ENCODE measurements around the gene RNF186.

Gene RNF186

DNA sequence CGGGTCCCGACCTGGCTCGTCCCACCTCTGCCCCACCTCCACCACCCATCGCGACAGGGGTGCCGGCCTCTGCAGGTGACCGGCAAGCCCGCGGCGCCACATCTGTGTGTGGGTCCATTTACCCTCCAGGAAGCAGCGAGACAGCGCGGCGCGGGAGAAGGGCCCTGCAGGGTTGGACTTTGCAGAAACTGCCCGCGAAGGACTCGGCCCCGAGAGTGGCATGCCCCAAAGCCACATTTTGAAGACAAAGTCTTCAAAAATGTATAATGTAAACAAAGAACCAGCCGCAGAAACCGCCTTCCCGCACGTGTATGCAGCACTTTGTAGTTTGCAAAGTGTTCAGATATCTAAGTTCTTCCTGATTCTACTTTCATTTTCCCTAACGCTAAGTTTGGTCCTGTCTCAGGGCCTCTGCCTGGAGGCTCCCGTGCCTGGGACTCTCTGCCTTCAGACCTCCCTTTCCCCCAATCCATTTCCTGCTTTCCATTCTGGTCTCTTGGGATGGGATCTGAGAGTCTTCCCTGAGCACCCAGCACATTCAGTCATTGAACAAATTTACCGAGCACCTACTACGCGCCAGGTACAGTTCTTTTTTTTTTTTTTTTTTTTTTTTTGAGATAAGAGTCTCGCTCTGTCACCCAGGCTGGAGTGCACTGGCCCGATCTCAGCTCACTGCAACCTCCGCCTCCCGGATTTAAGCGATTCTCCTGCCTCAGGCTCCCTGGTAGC is 14.8 kb downstream of the RNF186 start (continued):
- TF ChIP-seq, protein P1, sequence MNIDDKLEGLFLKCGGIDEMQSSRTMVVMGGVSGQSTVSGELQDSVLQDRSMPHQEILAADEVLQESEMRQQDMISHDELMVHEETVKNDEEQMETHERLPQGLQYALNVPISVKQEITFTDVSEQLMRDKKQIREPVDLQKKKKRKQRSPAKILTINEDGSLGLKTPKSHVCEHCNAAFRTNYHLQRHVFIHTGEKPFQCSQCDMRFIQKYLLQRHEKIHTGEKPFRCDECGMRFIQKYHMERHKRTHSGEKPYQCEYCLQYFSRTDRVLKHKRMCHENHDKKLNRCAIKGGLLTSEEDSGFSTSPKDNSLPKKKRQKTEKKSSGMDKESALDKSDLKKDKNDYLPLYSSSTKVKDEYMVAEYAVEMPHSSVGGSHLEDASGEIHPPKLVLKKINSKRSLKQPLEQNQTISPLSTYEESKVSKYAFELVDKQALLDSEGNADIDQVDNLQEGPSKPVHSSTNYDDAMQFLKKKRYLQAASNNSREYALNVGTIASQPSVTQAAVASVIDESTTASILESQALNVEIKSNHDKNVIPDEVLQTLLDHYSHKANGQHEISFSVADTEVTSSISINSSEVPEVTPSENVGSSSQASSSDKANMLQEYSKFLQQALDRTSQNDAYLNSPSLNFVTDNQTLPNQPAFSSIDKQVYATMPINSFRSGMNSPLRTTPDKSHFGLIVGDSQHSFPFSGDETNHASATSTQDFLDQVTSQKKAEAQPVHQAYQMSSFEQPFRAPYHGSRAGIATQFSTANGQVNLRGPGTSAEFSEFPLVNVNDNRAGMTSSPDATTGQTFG (tag by site-specific recombination; IDR thresholded peaks at IDR 0.05; ENCODE audit: borderline replicate concordance) = no peak
- TF ChIP-seq ZNF791 (tag by site-specific recombination; IDR thresholded peaks at IDR 0.05) (no peak), ZNF433 (tag by site-specific recombination; IDR thresholded peaks at IDR 0.05; ENCODE audit: low read depth) (no peak), ZNF514 (tag by site-specific recombination; IDR thresholded peaks at IDR 0.05) (no peak), ZNF302 (tag by site-specific recombination; IDR thresholded peaks at IDR 0.05; ENCODE audit: low read depth) (no peak), ZNF2 (tag by site-specific recombination; IDR thresholded peaks at IDR 0.05) (0 out of 2 replicates have a peak, but pooled peaks have one; percentile 31), ZSCAN23 (tag by site-specific recombination; IDR thresholded peaks at IDR 0.05) (0 out of 2 replicates have a peak, but pooled peaks have one; percentile 15), ZNF701 (tag by site-specific recombination; IDR thresholded peaks at IDR 0.05) (no peak), ZNF76 (tag by site-specific recombination; IDR thresholded peaks at IDR 0.05; ENCODE audit: borderline replicate concordance, low read depth) (no peak), BCL11A (tag by site-specific recombination; IDR thresholded peaks at IDR 0.05; ENCODE audit: low read depth) (no peak), ZNF112 (tag by site-specific recombination; IDR thresholded peaks at IDR 0.05) (no peak), ZNF544 (tag by site-specific recombination; IDR thresholded peaks at IDR 0.05) (no peak), ZBTB21 (tag by site-specific recombination; IDR thresholded peaks at IDR 0.05) (no peak), ZNF175 (tag by site-specific recombination; IDR thresholded peaks at IDR 0.05) (no peak), GLI4 (tag by site-specific recombination; IDR thresholded peaks at IDR 0.05) (no peak), ZNF202 (tag by site-specific recombination; IDR thresholded peaks at IDR 0.05; ENCODE audit: borderline replicate concordance) (no peak), ZNF624 (tag by site-specific recombination; IDR thresholded peaks at IDR 0.05) (no peak), SALL2 (tag by site-specific recombination; IDR thresholded peaks at IDR 0.05; ENCODE audit: borderline replicate concordance) (no peak), ZFP41 (tag by site-specific recombination; IDR thresholded peaks at IDR 0.05; ENCODE audit: borderline replicate concordance) (no peak), ZNF664 (tag by site-specific recombination; IDR thresholded peaks at IDR 0.05) (peak; percentile 63; the same call in 1 of the 2 replicates), SP3 (tag by site-specific recombination; IDR thresholded peaks at IDR 0.05) (peak; percentile 37; the same call in 1 of the 2 replicates), ZNF19 (tag by site-specific recombination; IDR thresholded peaks at IDR 0.05; ENCODE audit: low read depth) (no peak), ZNF324 (tag by site-specific recombination; IDR thresholded peaks at IDR 0.05) (no peak)
- TF ChIP-seq, protein P2, sequence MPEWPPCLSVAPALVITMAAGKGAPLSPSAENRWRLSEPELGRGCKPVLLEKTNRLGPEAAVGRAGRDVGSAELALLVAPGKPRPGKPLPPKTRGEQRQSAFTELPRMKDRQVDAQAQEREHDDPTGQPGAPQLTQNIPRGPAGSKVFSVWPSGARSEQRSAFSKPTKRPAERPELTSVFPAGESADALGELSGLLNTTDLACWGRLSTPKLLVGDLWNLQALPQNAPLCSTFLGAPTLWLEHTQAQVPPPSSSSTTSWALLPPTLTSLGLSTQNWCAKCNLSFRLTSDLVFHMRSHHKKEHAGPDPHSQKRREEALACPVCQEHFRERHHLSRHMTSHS (tag by site-specific recombination; IDR thresholded peaks at IDR 0.05) = no peak
- TF ChIP-seq, protein P3, sequence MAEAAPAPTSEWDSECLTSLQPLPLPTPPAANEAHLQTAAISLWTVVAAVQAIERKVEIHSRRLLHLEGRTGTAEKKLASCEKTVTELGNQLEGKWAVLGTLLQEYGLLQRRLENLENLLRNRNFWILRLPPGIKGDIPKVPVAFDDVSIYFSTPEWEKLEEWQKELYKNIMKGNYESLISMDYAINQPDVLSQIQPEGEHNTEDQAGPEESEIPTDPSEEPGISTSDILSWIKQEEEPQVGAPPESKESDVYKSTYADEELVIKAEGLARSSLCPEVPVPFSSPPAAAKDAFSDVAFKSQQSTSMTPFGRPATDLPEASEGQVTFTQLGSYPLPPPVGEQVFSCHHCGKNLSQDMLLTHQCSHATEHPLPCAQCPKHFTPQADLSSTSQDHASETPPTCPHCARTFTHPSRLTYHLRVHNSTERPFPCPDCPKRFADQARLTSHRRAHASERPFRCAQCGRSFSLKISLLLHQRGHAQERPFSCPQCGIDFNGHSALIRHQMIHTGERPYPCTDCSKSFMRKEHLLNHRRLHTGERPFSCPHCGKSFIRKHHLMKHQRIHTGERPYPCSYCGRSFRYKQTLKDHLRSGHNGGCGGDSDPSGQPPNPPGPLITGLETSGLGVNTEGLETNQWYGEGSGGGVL (tag by site-specific recombination; IDR thresholded peaks at IDR 0.05) = no peak
- TF ChIP-seq, protein P4, sequence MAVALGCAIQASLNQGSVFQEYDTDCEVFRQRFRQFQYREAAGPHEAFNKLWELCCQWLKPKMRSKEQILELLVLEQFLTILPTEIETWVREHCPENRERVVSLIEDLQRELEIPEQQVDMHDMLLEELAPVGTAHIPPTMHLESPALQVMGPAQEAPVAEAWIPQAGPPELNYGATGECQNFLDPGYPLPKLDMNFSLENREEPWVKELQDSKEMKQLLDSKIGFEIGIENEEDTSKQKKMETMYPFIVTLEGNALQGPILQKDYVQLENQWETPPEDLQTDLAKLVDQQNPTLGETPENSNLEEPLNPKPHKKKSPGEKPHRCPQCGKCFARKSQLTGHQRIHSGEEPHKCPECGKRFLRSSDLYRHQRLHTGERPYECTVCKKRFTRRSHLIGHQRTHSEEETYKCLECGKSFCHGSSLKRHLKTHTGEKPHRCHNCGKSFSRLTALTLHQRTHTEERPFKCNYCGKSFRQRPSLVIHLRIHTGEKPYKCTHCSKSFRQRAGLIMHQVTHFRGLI (tag by site-specific recombination; IDR thresholded peaks at IDR 0.05) = no peak
- TF ChIP-seq, protein P5, sequence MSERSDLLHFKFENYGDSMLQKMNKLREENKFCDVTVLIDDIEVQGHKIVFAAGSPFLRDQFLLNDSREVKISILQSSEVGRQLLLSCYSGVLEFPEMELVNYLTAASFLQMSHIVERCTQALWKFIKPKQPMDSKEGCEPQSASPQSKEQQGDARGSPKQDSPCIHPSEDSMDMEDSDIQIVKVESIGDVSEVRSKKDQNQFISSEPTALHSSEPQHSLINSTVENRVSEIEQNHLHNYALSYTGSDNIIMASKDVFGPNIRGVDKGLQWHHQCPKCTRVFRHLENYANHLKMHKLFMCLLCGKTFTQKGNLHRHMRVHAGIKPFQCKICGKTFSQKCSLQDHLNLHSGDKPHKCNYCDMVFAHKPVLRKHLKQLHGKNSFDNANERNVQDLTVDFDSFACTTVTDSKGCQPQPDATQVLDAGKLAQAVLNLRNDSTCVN (tag by site-specific recombination; optimal IDR thresholded peaks at IDR 0.05) = peak; percentile 83
